ENCODE data around the gene OR2W1. TPM values are rescaled to one million over a fixed set of nuclear protein-coding genes. Genes with fewer than 3 reads are reported as not detected.

The OR2W1 gene
- total RNA-seq, 1 donor from 2014 or later, result not detected

DNA sequence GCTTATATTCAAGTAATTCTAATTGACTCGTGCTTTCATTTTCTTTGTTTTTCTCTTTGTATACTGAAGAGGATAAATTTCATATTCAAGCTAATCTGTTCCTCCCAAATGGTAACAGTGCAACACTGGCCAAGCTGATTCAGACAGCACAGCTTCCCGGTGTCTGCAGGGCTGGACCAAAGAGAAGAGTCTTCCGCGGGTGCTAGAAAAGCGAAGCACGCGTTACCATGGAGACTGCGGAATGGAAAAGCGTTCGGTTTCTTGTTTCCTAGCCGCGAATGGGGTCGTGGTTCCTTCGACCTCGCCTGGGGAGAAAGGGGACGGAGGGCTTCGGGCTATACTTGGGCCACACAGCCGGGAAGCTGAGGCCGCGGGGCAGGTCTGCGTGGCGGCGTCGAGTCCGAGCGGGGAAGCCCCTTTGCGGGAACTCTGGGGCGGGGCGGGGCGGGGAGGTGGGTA lies 33.7 kb downstream of the OR2W1 start:
- H3K4me1 ChIP-seq, result peaks cover 0 to 2% of the 10 kb centered on the region in 2 donors
- DNase-seq (ENCODE audit: low spot score in 2 of 2), result peak in 1 of 2 donors; percentile 67
- H3K27me3 ChIP-seq, result peaks cover 5% of the 10 kb centered on the region
- intact Hi-C loops (cut with DNase I), result loop anchor here (10.0 kb wide), 2 partner anchors 147 to 1107 kb away; no protein-coding TSS in a partner anchor
- peak overlapping the region; percentile 55 to 61 for H3K4me3 ChIP-seq
- H3K9me3 ChIP-seq, result no peaks in the 10 kb centered on the region
- TF ChIP-seq, protein P1, sequence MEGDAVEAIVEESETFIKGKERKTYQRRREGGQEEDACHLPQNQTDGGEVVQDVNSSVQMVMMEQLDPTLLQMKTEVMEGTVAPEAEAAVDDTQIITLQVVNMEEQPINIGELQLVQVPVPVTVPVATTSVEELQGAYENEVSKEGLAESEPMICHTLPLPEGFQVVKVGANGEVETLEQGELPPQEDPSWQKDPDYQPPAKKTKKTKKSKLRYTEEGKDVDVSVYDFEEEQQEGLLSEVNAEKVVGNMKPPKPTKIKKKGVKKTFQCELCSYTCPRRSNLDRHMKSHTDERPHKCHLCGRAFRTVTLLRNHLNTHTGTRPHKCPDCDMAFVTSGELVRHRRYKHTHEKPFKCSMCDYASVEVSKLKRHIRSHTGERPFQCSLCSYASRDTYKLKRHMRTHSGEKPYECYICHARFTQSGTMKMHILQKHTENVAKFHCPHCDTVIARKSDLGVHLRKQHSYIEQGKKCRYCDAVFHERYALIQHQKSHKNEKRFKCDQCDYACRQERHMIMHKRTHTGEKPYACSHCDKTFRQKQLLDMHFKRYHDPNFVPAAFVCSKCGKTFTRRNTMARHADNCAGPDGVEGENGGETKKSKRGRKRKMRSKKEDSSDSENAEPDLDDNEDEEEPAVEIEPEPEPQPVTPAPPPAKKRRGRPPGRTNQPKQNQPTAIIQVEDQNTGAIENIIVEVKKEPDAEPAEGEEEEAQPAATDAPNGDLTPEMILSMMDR (IDR thresholded peaks at IDR 0.05), result no peak
- no peaks in the 10 kb centered on the region for H3K36me3 ChIP-seq
- H3K27ac ChIP-seq, result peak overlapping the region; percentile 25 to 41

DNA sequence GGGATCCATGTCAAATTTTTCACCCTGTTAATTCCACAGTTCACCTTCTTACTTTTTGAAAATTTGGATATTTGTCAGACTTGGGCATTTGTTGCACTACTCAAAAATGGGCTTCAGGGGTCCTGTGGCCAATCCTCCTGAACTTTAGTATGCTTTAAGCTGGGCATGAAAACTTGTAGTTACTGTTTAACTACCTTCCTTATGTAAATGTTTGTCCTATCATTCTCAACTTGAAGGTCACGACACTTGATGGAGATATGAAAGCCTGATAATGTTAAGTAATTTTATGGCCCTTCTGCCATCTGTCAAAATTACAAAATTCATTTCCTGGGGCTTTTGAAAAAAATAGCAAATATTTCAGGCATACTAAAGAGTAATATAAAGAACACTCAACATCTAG lies 35.6 kb downstream of the OR2W1 start:
- Histone ChIP-seq H3K27me3 (peaks cover under 1% of the 10 kb centered on the region), H3K4me1 (peaks cover 0 to 8% of the 10 kb centered on the region in 2 donors), H3K36me3 (no peaks in the 10 kb centered on the region), H3K27ac (no peak overlapping the region), H3K9me3 (no peaks in the 10 kb centered on the region), H3K4me3 (no peak overlapping the region)
- no peak for DNase-seq (ENCODE audit: low spot score in 2 of 2)
- TF ChIP-seq, protein P1 (IDR thresholded peaks at IDR 0.05), result no peak
- intact Hi-C loops (cut with DNase I), result no loop called here

DNA sequence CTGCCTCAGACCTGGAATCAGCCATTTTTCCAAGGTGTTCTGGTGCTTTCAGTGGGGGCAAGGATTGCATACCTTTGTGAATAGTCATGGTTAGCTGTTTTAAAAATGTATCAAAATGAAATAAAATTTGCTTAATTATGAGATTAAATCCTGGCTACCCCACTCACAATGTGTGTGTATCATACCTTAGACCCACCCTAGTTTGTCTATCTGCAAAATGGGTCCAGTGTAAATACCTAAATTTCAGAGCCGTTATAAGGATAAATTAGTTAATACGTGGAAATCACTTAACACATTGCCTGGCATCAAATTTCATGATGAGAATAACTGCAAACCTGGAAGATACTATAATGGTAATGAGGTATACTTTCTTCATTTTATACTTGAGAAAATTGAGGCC lies 36.9 kb downstream of the OR2W1 start:
- Histone ChIP-seq H3K4me1 (peaks cover 0 to 8% of the 10 kb centered on the region in 2 donors), H3K27ac (no peak overlapping the region), H3K4me3 (no peak overlapping the region), H3K9me3 (no peaks in the 10 kb centered on the region), H3K36me3 (no peaks in the 10 kb centered on the region), H3K27me3 (no peaks in the 10 kb centered on the region)
- TF ChIP-seq, protein P1 (IDR thresholded peaks at IDR 0.05), result no peak
- no peak for DNase-seq (ENCODE audit: low spot score in 2 of 2)
- intact Hi-C loops (cut with DNase I), result no loop called here

DNA sequence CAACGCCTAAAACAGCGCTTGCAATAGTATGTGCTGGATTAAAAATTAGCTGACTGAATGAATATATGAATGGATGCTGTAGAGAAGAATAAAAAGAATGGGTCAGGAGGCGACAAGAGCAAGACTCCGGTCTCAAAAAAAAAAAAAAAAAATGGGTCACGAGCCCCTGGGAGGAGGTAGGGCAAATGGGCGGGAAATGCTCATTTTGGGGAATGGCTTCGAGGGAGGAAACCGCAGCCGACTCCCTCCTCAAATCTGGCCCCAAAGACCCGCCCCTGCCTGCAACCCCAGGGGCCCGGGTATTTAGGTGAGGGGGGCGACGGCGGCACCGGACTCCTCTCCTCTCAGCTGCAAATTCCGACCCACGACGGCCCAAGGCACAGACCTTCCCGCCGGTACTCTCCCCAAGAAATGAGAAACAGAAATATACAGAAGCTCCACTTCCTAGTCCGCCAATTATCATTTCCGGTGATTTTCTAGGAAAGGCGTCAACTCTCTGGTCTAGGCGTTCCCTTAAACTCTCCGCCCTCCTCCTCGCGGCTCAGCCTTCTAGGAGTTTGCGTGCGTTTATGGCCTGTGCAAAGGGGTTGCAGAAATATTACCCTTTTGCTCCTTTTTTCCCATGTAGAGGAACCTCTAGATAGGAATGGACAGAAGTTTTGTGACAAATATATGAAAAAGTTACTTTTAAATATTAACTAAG lies 39.6 kb downstream of the OR2W1 start, which contains the start of gene ZNF311:
ZNF311 (minus strand) TSS at position 133 of the 703 bp plus-strand sequence. CDS start 1,361 bp downstream, outside the sequence.
- H3K4me1 ChIP-seq, result peaks cover 0 to 5% of the 10 kb centered on the region in 2 donors
- peak within 1 kb of the TSS; percentile 62 to 78 for H3K4me3 ChIP-seq
- H3K36me3 ChIP-seq, result no peaks in the 10 kb centered on the region
- no peaks in the 10 kb centered on the region for H3K9me3 ChIP-seq
- peak in 1 of 2 donors; percentile 78 for DNase-seq (ENCODE audit: low spot score in 2 of 2)
- no peaks in the 10 kb centered on the region for H3K27me3 ChIP-seq
- H3K27ac ChIP-seq, result peak within 1 kb of the TSS; percentile 67 to 69
- intact Hi-C loops (cut with DNase I), result loop anchor here (2.0 kb wide), 1 partner anchor 21 kb away; no protein-coding TSS in a partner anchor
- TF ChIP-seq, protein P1 (IDR thresholded peaks at IDR 0.05), result no peak

DNA sequence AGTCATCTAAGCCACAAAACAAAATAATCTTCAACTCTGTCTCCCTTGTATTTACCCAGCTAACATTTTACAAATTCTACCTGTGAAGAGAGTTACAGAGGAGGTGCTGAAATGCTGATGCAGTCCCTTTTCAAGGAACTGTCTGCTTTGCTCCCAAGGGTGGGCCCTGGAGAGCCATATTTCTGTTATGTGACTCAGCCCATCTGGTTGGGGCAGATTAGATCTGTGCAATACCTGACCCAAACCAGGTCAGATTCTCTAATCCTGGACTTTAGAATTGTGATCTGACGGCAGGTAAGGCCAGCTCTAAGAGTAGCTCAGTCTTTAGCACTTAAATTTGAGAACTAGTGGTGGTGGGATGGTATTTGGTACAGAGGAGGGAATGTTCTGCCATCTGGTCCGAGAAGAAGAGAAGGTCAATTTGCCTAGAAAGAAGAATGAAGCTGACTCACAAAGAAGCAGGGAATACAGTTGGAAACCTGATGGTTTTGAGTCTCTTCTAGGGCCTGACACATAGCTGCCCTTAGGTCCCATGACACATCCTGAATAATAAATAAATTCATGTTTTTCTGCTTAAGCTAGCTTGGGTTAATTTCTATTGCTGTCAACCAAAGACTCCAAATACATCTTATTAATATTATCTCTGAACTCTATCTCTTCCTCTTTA lies 48.0 kb downstream of the OR2W1 start:
- intact Hi-C loops (cut with DNase I), result no loop called here
- Histone ChIP-seq H3K4me3 (no peak overlapping the region), H3K36me3 (no peaks in the 10 kb centered on the region)

More for the DNA sequence above, 48.0 kb downstream of the OR2W1 start:
- no peak overlapping the region for H3K27ac ChIP-seq
- TF ChIP-seq, protein P1 (IDR thresholded peaks at IDR 0.05), result no peak
- no peaks in the 10 kb centered on the region for H3K27me3 ChIP-seq
- no peaks in the 10 kb centered on the region for H3K4me1 ChIP-seq
- H3K9me3 ChIP-seq, result no peaks in the 10 kb centered on the region
- no peak for DNase-seq (ENCODE audit: low spot score in 2 of 2)

Measured in ascending aorta (tissue), 2 donors.